BLaER1 treated with 17β-estradiol and CSF1 and Interleukin-3, amounts not matched to agents 10 nM and 100 nM (cell line): ENCODE measurements around the gene COL23A1.
"Not testable (repeated sequence)": the region's sequence is repeated elsewhere in the genome, so short reads cannot be mapped to it uniquely, and the experiment has no call there.

Experiments
- H3K27ac ChIP-seq, 11 experiments: shearing (Covaris generic); formaldehyde crosslinking; 2 replicates each; pipeline ENCODE4 v1.8.1; 2022
- H3K27me3 ChIP-seq, 11 experiments: shearing (Covaris generic); formaldehyde crosslinking; 2 replicates each; pipeline ENCODE4 v1.8.1; 2022
- H3K36me3 ChIP-seq, 11 experiments: shearing (Covaris generic); formaldehyde crosslinking; 2 replicates each; pipeline ENCODE4 v1.8.1; 2022
- H3K4me1 ChIP-seq, 10 experiments: shearing (Covaris generic); formaldehyde crosslinking; 2 replicates each; pipeline ENCODE4 v1.8.1; 2022
- H3K4me2 ChIP-seq, 11 experiments: shearing (Covaris generic); formaldehyde crosslinking; 2 replicates each; pipeline ENCODE4 v1.8.1; 2022
- H3K4me3 ChIP-seq, 10 experiments: shearing (Covaris generic); formaldehyde crosslinking; 2 replicates each; pipeline ENCODE4 v1.8.1; 2022
- H3K9ac ChIP-seq, 11 experiments: shearing (Covaris generic); formaldehyde crosslinking; 2 replicates each; pipeline ENCODE4 v1.8.1; 2022
- H3K9me3 ChIP-seq, 11 experiments: shearing (Covaris generic); formaldehyde crosslinking; replicated peaks in 1 of 11; 2 replicates each; pipeline ENCODE4 v1.8.1; 2022
- H4K20me1 ChIP-seq, 11 experiments: shearing (Covaris generic); formaldehyde crosslinking; 2 replicates each; pipeline ENCODE4 v1.8.1; 2022
- Cebpa-rat ChIP-seq, 11 experiments: shearing (Covaris generic); IDR thresholded peaks; 2 replicates each; pipeline ENCODE4 v1.8.1; 2022

The COL23A1 gene

GRCh38 chr5:178371362-178372111 lies 218.7 kb downstream of the COL23A1 start:
- Histone ChIP-seq H3K9me3 (peaks cover 19 to 26% (median 21%) of the 10 kb centered on the region in 11 experiments), H3K27ac (peak overlapping the region in 1 of 11 experiments; percentile 8; a peak in 1 of 22 replicates), H3K4me2 (peak overlapping the region in 10 of 11 experiments; percentile 28 to 61 (median 50); a peak in 18 of 22 replicates), H3K36me3 (peaks cover 0 to 10% (median 0%) of the 10 kb centered on the region in 11 experiments; a peak in 5 of 22 replicates), H4K20me1 (no peaks in the 10 kb centered on the region), H3K4me1 (peaks cover 12 to 54% (median 49%) of the 10 kb centered on the region in 10 experiments), H3K4me3 (no peak overlapping the region), H3K27me3 (0 out of 22 replicates have a peak, but pooled peaks cover 0 to 3% (median 0%) of the 10 kb centered on the region in 11 experiments), H3K9ac (peak overlapping the region in 2 of 11 experiments; percentile 2 to 10; a peak in 1 of 22 replicates)
- no peak for TF ChIP-seq Cebpa-rat (IDR thresholded peaks at IDR 0.05)

- H3K27me3 ChIP-seq = no peaks in the 10 kb centered on the region
- H3K36me3 ChIP-seq = peaks cover 0 to 10% (median 0%) of the 10 kb centered on the region in 11 experiments; a peak in 5 of 22 replicates
- H3K4me3 ChIP-seq = no peak overlapping the region
- H3K27ac ChIP-seq = no peak overlapping the region
- peaks cover 13 to 62% (median 52%) of the 10 kb centered on the region in 10 experiments; a peak in 19 of 20 replicates for H3K4me1 ChIP-seq
- H3K9me3 ChIP-seq = peaks cover 19 to 26% (median 21%) of the 10 kb centered on the region in 11 experiments
- H3K9ac ChIP-seq = no peak overlapping the region
- no peaks in the 10 kb centered on the region for H4K20me1 ChIP-seq
- no peak for TF ChIP-seq Cebpa-rat (IDR thresholded peaks at IDR 0.05)
- H3K4me2 ChIP-seq = no peak overlapping the region
Measured at GRCh38 chr5:178370102-178370501, 220.1 kb downstream of the COL23A1 start.

GRCh38 chr5:178369469-178369868 lies 220.7 kb downstream of the COL23A1 start:
- peaks cover 18 to 68% (median 58%) of the 10 kb centered on the region in 10 experiments for H3K4me1 ChIP-seq
- H3K27me3 ChIP-seq, H3K27ac ChIP-seq, H3K4me2 ChIP-seq, H3K36me3 ChIP-seq, H3K4me3 ChIP-seq, H4K20me1 ChIP-seq, H3K9ac ChIP-seq: not testable (repeated sequence)
- peaks cover 19 to 26% (median 21%) of the 10 kb centered on the region in 11 experiments for H3K9me3 ChIP-seq

- Histone ChIP-seq H3K4me3 (no peak overlapping the region), H3K36me3 (peaks cover 0 to 10% (median 0%) of the 10 kb centered on the region in 11 experiments; a peak in 5 of 22 replicates), H3K9me3 (peaks cover 19 to 26% (median 21%) of the 10 kb centered on the region in 11 experiments), H3K27ac (no peak overlapping the region), H3K27me3 (no peaks in the 10 kb centered on the region), H3K4me1 (peaks cover 24 to 69% (median 65%) of the 10 kb centered on the region in 10 experiments), H3K4me2 (peak overlapping the region in 7 of 11 experiments; percentile 2 to 84 (median 78); a peak in 9 of 22 replicates), H3K9ac (no peak overlapping the region), H4K20me1 (no peaks in the 10 kb centered on the region)
- no peak for TF ChIP-seq Cebpa-rat (IDR thresholded peaks at IDR 0.05)
Measured at GRCh38 chr5:178368716-178369300, 221.4 kb downstream of the COL23A1 start.

GRCh38 chr5:178368274-178368673 lies 221.9 kb downstream of the COL23A1 start:
- no peak overlapping the region for H3K4me3 ChIP-seq
- H3K4me2 ChIP-seq = peak overlapping the region in 9 of 11 experiments; percentile 2 to 84 (median 78); a peak in 15 of 22 replicates
- H4K20me1 ChIP-seq = no peaks in the 10 kb centered on the region
- H3K36me3 ChIP-seq = peaks cover 0 to 10% (median 0%) of the 10 kb centered on the region in 11 experiments; a peak in 5 of 22 replicates
- H3K9me3 ChIP-seq = peaks cover 19 to 26% (median 21%) of the 10 kb centered on the region in 11 experiments
- H3K27ac ChIP-seq = no peak overlapping the region
- H3K27me3 ChIP-seq = no peaks in the 10 kb centered on the region
- peaks cover 29 to 73% (median 69%) of the 10 kb centered on the region in 10 experiments for H3K4me1 ChIP-seq
- H3K9ac ChIP-seq = no peak overlapping the region
- no peak for TF ChIP-seq Cebpa-rat (IDR thresholded peaks at IDR 0.05)

GRCh38 chr5:178367736-178368120 lies 222.5 kb downstream of the COL23A1 start:
- H3K27me3 ChIP-seq = no peaks in the 10 kb centered on the region
- peak overlapping the region in 1 of 11 experiments; percentile 15; a peak in 2 of 22 replicates for H3K9ac ChIP-seq
- no peaks in the 10 kb centered on the region for H4K20me1 ChIP-seq
- no peak for TF ChIP-seq Cebpa-rat (IDR thresholded peaks at IDR 0.05)
- peaks cover 19 to 26% (median 21%) of the 10 kb centered on the region in 11 experiments for H3K9me3 ChIP-seq
- H3K4me3 ChIP-seq = no peak overlapping the region
- peak overlapping the region in 9 of 11 experiments; percentile 2 to 84 (median 78); a peak in 17 of 22 replicates for H3K4me2 ChIP-seq
- H3K4me1 ChIP-seq = peaks cover 29 to 76% (median 70%) of the 10 kb centered on the region in 10 experiments
- H3K27ac ChIP-seq = no peak overlapping the region
- peaks cover 0 to 10% (median 0%) of the 10 kb centered on the region in 11 experiments; a peak in 5 of 22 replicates for H3K36me3 ChIP-seq

- no peak for TF ChIP-seq Cebpa-rat (IDR thresholded peaks at IDR 0.05)
- Histone ChIP-seq H3K4me2 (peak overlapping the region in 9 of 11 experiments; percentile 2 to 84 (median 78); a peak in 18 of 22 replicates), H3K9ac (peak overlapping the region in 1 of 11 experiments; percentile 15; a peak in 2 of 22 replicates)
Measured at GRCh38 chr5:178366998-178367735, 223.0 kb downstream of the COL23A1 start.

More at GRCh38 chr5:178366998-178367735, 223.0 kb downstream of the COL23A1 start:
- H3K4me3 ChIP-seq = no peak overlapping the region
- no peak overlapping the region for H3K27ac ChIP-seq
- peaks cover 29 to 72% (median 66%) of the 10 kb centered on the region in 10 experiments for H3K4me1 ChIP-seq
- peaks cover 0 to 10% (median 0%) of the 10 kb centered on the region in 11 experiments; a peak in 5 of 22 replicates for H3K36me3 ChIP-seq
- H3K27me3 ChIP-seq = no peaks in the 10 kb centered on the region
- peaks cover 19 to 26% (median 21%) of the 10 kb centered on the region in 11 experiments for H3K9me3 ChIP-seq
- no peaks in the 10 kb centered on the region for H4K20me1 ChIP-seq
